OCI-LY7 (cell line): ENCODE data around the gene PGLYRP2. TPM values are rescaled to one million over a fixed set of nuclear protein-coding genes. Genes with fewer than 3 reads are reported as not detected.
A peak's percentile ranks its signal among the peaks of the same experiment; 100 is the strongest.

Experiments used
- BruUV-seq: library from RNA; stranded (reverse); fragments of 400-500 nt; replicated peaks from 2 replicates; lab custom pipeline; 2021; lab: Mats Ljungman, UMichigan
- CTCF ChIA-PET: fragments of 300-600 bp; sonication (Branson Sonifier 250); formaldehyde crosslinking; loops from one replicate; lab custom pipeline; 2022; ENCODE audit warnings: antibody characterized with exemption; ENCODE audit not compliant: unreplicated experiment; lab: Charles Lee
- POLR2A ChIA-PET: fragments of 300-600 bp; sonication (Branson Sonifier 250); formaldehyde crosslinking; loops from one replicate; lab custom pipeline; 2022; ENCODE audit warnings: antibody characterized with exemption; lab: Charles Lee
- DNase-seq: peaks from one replicate; pipeline ENCODE4 v3.0.0-alpha.2; 2015; ENCODE audit warnings: low spot score
- H2AFZ ChIP-seq: fragments of 200-600 bp; sonication (generic), shearing (Covaris generic); 2 replicates; pipeline ENCODE4 v1.6.1; 2014; ENCODE audit warnings: mild to moderate bottlenecking, antibody characterized with exemption, low read length, moderate library complexity
- H3K27ac ChIP-seq: fragments of 200-600 bp; sonication (generic); 2 replicates; pipeline ENCODE4 v1.5.1; 2014; ENCODE audit warnings: mixed run types, low read depth, mild to moderate bottlenecking, moderate library complexity, low read length, inconsistent platforms; ENCODE audit not compliant: poor library complexity, severe bottlenecking
- H3K36me3 ChIP-seq: fragments of 200-600 bp; sonication (generic); 2 replicates; pipeline ENCODE4 v1.6.1; 2014; ENCODE audit warnings: mild to moderate bottlenecking, antibody characterized with exemption, low read length, moderate library complexity, mixed read lengths; ENCODE audit not compliant: insufficient read depth
- H3K4me1 ChIP-seq: fragments of 200-600 bp; sonication (generic); 2 replicates; pipeline ENCODE4 v1.5.1; 2014; ENCODE audit warnings: mild to moderate bottlenecking, low read length; ENCODE audit not compliant: insufficient read depth, poor library complexity, severe bottlenecking
- H3K4me2 ChIP-seq: fragments of 200-600 bp; sonication (generic); 2 replicates; pipeline ENCODE4 v1.6.1; 2014; ENCODE audit warnings: mild to moderate bottlenecking, low read length
- H3K4me3 ChIP-seq: fragments of 200-600 bp; sonication (generic); 2 replicates; pipeline ENCODE4 v1.5.1; 2014; ENCODE audit warnings: mild to moderate bottlenecking, low read depth, low read length; ENCODE audit not compliant: poor library complexity, severe bottlenecking
- H3K79me2 ChIP-seq: fragments of 200-600 bp; sonication (generic); 2 replicates; pipeline ENCODE4 v1.6.1; 2016; ENCODE audit warnings: low read depth, mild to moderate bottlenecking, low read length, moderate library complexity, mixed read lengths; ENCODE audit not compliant: insufficient read depth
- H3K9me2 ChIP-seq: fragments of 200-600 bp; sonication (generic); 2 replicates; pipeline ENCODE4 v1.6.1; 2016; ENCODE audit warnings: mild to moderate bottlenecking, low read length, mixed read lengths; ENCODE audit not compliant: insufficient read depth
- H3K9me3 ChIP-seq: fragments of 200-600 bp; sonication (generic); 2 replicates; pipeline ENCODE4 v1.6.1; 2014; ENCODE audit warnings: mild to moderate bottlenecking, mixed run types, low read length, mixed read lengths
- H4K20me1 ChIP-seq: fragments of 200-600 bp; sonication (generic); 2 replicates; pipeline ENCODE4 v1.6.1; 2014; ENCODE audit warnings: mild to moderate bottlenecking, antibody characterized with exemption, low read length, moderate library complexity, mixed read lengths; ENCODE audit not compliant: insufficient read depth
- CTCF ChIP-seq: fragments of 200-600 bp; sonication (generic); conservative IDR thresholded peaks from 2 replicates; pipeline ENCODE4 v1.5.1; 2014; ENCODE audit warnings: mild to moderate bottlenecking, antibody characterized with exemption, low read length, moderate library complexity, mixed read lengths
- EZH2phosphoT487 ChIP-seq: fragments of 200-600 bp; sonication (generic); IDR thresholded peaks from 2 replicates; pipeline ENCODE4 v1.6.1; 2018; ENCODE audit warnings: low read depth, borderline replicate concordance, mild to moderate bottlenecking, mixed run types, antibody characterized with exemption, low read length, moderate library complexity, mixed read lengths
- intact Hi-C: fragments of 100-400 bp; cut with micrococcal nuclease; formaldehyde crosslinking; loops from one replicate; pipeline ENCODE4 v1.10.0; 2022; ENCODE audit not compliant: unreplicated experiment
- total RNA-seq, 2 experiments: library from RNA; depleted of rRNA in 1 of 2; stranded (reverse); fragments of >200 nt in 1 of 2; shearing (Covaris generic) in 1 of 2; gene quantifications; 2 replicates each; pipeline ENCODE4 v1.2.3, GENCODE V29; 2014 to 2022

The PGLYRP2 gene
- total RNA-seq, 2 experiments from 2014 or later, result not detected

- ChIA-PET POLR2A (interaction anchor here (0.6 to 1.7 kb wide), 4 partner anchors 11 to 330 kb away, joined by 3 to 7 read pairs (median 4); partner anchors contain the start of gene AKAP8L), CTCF (interaction anchor here (0.6 kb wide), 1 partner anchor 107 kb away, joined by 4 read pairs; no protein-coding TSS in a partner anchor)
- Histone ChIP-seq H3K9me3 (no peaks in the 10 kb centered on the region), H3K79me2 (peaks cover 12% of the 10 kb centered on the region; the same call in 1 of the 2 replicates), H3K36me3 (peaks cover 26% of the 10 kb centered on the region), H3K4me3 (peak overlapping the region; percentile 85), H2AFZ (peak overlapping the region; percentile 47; the same call in 1 of the 2 replicates), H3K4me2 (peak overlapping the region; percentile 94), H3K27ac (peak overlapping the region; percentile 86), H3K9me2 (no peaks in the 10 kb centered on the region), H4K20me1 (no peaks in the 10 kb centered on the region), H3K4me1 (peaks cover 33% of the 10 kb centered on the region)
- no TSS peak for BruUV-seq
- TF ChIP-seq CTCF (peak; percentile 26; the same call in 1 of the 2 replicates), EZH2phosphoT487 (no peak)
- intact Hi-C loops, result loop anchor here (1.0 to 10.0 kb wide), 2 partner anchors 45 to 91 kb away; no protein-coding TSS in a partner anchor
- peak; percentile 85 for DNase-seq
These were observed 15.4 kb downstream of the PGLYRP2 start for GRCh38 chr19:15463861-15464371.

GRCh38 chr19:15461694-15462093, 17.6 kb downstream of the PGLYRP2 start:
- Histone ChIP-seq H4K20me1 (no peaks in the 10 kb centered on the region), H3K4me2 (no peak overlapping the region), H3K4me1 (peaks cover 24% of the 10 kb centered on the region), H3K9me2 (no peaks in the 10 kb centered on the region), H3K4me3 (no peak overlapping the region), H3K9me3 (no peaks in the 10 kb centered on the region), H3K27ac (no peak overlapping the region), H3K36me3 (peaks cover 41% of the 10 kb centered on the region), H2AFZ (no peak overlapping the region), H3K79me2 (peaks cover 12% of the 10 kb centered on the region; the same call in 1 of the 2 replicates)
- DNase-seq, result no peak
- no TSS peak for BruUV-seq
- POLR2A ChIA-PET, result no interaction called here
- intact Hi-C loops, result loop anchor here (10.0 kb wide), 1 partner anchor 93 kb away; no protein-coding TSS in a partner anchor
- TF ChIP-seq EZH2phosphoT487 (no peak), CTCF (no peak)
- CTCF ChIA-PET, result no interaction called here
